Mesenchymal stem cell (in vitro differentiated cells and primary cell): ENCODE results near the gene ZFX. TPM values are rescaled to one million over a fixed set of nuclear protein-coding genes. Genes with fewer than 3 reads are reported as not detected.

Experiments
- DNase-seq: peaks from one replicate; pipeline ENCODE4 v3.0.0-alpha.2; 2013
- H2AFZ ChIP-seq: one replicate; pipeline ENCODE4 v1.6.1; 2013; ENCODE audit warnings: low read depth, mild to moderate bottlenecking, control low read depth, inconsistent platforms, low read length, moderate library complexity
- H2AK5ac ChIP-seq: 2 replicates; pipeline ENCODE4 v1.6.1; 2013; ENCODE audit warnings: low read length, moderate library complexity, mild to moderate bottlenecking, inconsistent platforms; ENCODE audit not compliant: severe bottlenecking
- H2BK120ac ChIP-seq: one replicate; pipeline ENCODE4 v1.6.1; 2013; ENCODE audit warnings: low read depth, mild to moderate bottlenecking, inconsistent platforms, low read length, moderate library complexity
- H2BK12ac ChIP-seq, 2 experiments: one replicate each; pipeline ENCODE4 v1.6.1; 2013; ENCODE audit warnings: inconsistent platforms in 2 of 2, low read length in 2 of 2, mild to moderate bottlenecking in 2 of 2, moderate library complexity in 2 of 2, control low read depth in 1 of 2
- H2BK15ac ChIP-seq: one replicate; pipeline ENCODE4 v1.6.1; 2013; ENCODE audit warnings: mild to moderate bottlenecking, low read depth, inconsistent platforms; ENCODE audit not compliant: poor library complexity, severe bottlenecking
- H2BK5ac ChIP-seq: 2 replicates; pipeline ENCODE4 v1.6.1; 2013; ENCODE audit warnings: low read depth, mild to moderate bottlenecking, low read length, control low read depth, inconsistent platforms; ENCODE audit not compliant: poor library complexity, severe bottlenecking
- H3K14ac ChIP-seq, 2 experiments: one replicate each; pipeline ENCODE4 v1.6.1; 2013; ENCODE audit warnings: inconsistent platforms in 2 of 2, low read length in 2 of 2, control low read depth in 1 of 2, mild to moderate bottlenecking in 1 of 2, moderate library complexity in 1 of 2
- H3K18ac ChIP-seq, 2 experiments: one replicate each; pipeline ENCODE4 v1.6.1; 2013; ENCODE audit warnings: inconsistent platforms in 2 of 2, low read length in 2 of 2, control low read depth in 1 of 2, low read depth in 1 of 2, mild to moderate bottlenecking in 1 of 2
- H3K23ac ChIP-seq, 2 experiments: one replicate each; pipeline ENCODE4 v1.6.1; 2013; ENCODE audit warnings: inconsistent platforms in 2 of 2, low read length in 2 of 2, mild to moderate bottlenecking in 2 of 2, moderate library complexity in 2 of 2, control low read depth in 1 of 2
- H3K27ac ChIP-seq: 2 replicates; pipeline ENCODE4 v1.5.1; 2013; ENCODE audit warnings: mild to moderate bottlenecking, moderate library complexity, low read length, control low read depth, inconsistent platforms; ENCODE audit not compliant: poor library complexity, severe bottlenecking
- H3K27me3 ChIP-seq, 2 experiments: 2 replicates each; pipeline versions ENCODE4 v1.6.1 to v1.7.0; 2013; ENCODE audit warnings: low read length in 2 of 2, mild to moderate bottlenecking in 2 of 2, moderate library complexity in 2 of 2, control low read depth in 1 of 2, inconsistent platforms in 1 of 2; ENCODE audit not compliant: control insufficient read depth in 1 of 2, insufficient read depth in 1 of 2
- H3K36me3 ChIP-seq, 2 experiments: 2 replicates each; pipeline versions ENCODE4 v1.6.1 to v1.7.0; 2013; ENCODE audit warnings: low read length in 2 of 2, control low read depth in 1 of 2, inconsistent platforms in 1 of 2, low read depth in 1 of 2, mild to moderate bottlenecking in 1 of 2; ENCODE audit not compliant: insufficient read depth in 2 of 2, control insufficient read depth in 1 of 2
- H3K4ac ChIP-seq, 2 experiments: one replicate each; pipeline ENCODE4 v1.6.1; 2013; ENCODE audit warnings: inconsistent platforms in 2 of 2, low read length in 2 of 2, mild to moderate bottlenecking in 2 of 2, moderate library complexity in 2 of 2, control low read depth in 1 of 2, low read depth in 1 of 2
- H3K4me1 ChIP-seq: 2 replicates; pipeline ENCODE4 v1.6.1; 2013; ENCODE audit warnings: low read depth, low read length, control low read depth; ENCODE audit not compliant: control insufficient read depth, insufficient read depth
- H3K4me2 ChIP-seq: 2 replicates; pipeline ENCODE4 v1.6.1; 2013; ENCODE audit warnings: low read length, mild to moderate bottlenecking, inconsistent platforms; ENCODE audit not compliant: poor library complexity, severe bottlenecking
- H3K4me3 ChIP-seq, 2 experiments: 2 replicates each; pipeline versions ENCODE4 v1.5.1 to v1.7.0; 2013; ENCODE audit warnings: low read length in 2 of 2, mild to moderate bottlenecking in 2 of 2, control low read depth in 1 of 2, low read depth in 1 of 2; ENCODE audit not compliant: insufficient read depth in 1 of 2
- H3K79me1 ChIP-seq: replicated peaks from 2 replicates; pipeline ENCODE4 v1.6.1; 2013; ENCODE audit warnings: mild to moderate bottlenecking, control low read depth, low read length, inconsistent platforms; ENCODE audit not compliant: poor library complexity, severe bottlenecking
- H3K9ac ChIP-seq: 2 replicates; pipeline ENCODE4 v1.7.0; 2013; ENCODE audit warnings: mild to moderate bottlenecking, low read length, moderate library complexity
- H3K9me3 ChIP-seq: 2 replicates; pipeline ENCODE4 v1.7.0; 2013; ENCODE audit warnings: mild to moderate bottlenecking, low read length; ENCODE audit not compliant: control insufficient read depth
- H4K8ac ChIP-seq: one replicate; pipeline ENCODE4 v1.6.1; 2013; ENCODE audit warnings: inconsistent platforms, mild to moderate bottlenecking, low read length, moderate library complexity
- H4K91ac ChIP-seq: one replicate; pipeline ENCODE4 v1.6.1; 2013; ENCODE audit warnings: mild to moderate bottlenecking, low read length, inconsistent platforms
- WGBS: methylation state at CpG from one replicate; pipeline ENCODE4 v1.1.7; 2013; ENCODE audit warnings: mixed read lengths; 5-methylcytosine and 5-hydroxymethylcytosine counted together
- small RNA-seq: library from polyadenylated mRNA; stranded (forward); fragments of <200 nt; extraction: miRNeasy Mini kit (QIAGEN cat#:217004); gene quantifications from one replicate; pipeline ENCODE3, GENCODE V24; 2013; ENCODE audit warnings: low read depth

The ZFX gene

GRCh38 chrX:24262309-24262708, 112.8 kb downstream of the ZFX start:
- H2BK15ac ChIP-seq, result no peak overlapping the region
- no peak overlapping the region for H3K27ac ChIP-seq
- DNase-seq, result no peak
- no peak overlapping the region for H4K91ac ChIP-seq
- no peak overlapping the region for H3K18ac ChIP-seq
- WGBS, result 99% methylated on average over 3 of the region's 3 CpGs
- no peak overlapping the region for H2BK5ac ChIP-seq
- H3K4me2 ChIP-seq, result no peak overlapping the region
- no peak overlapping the region for H3K9ac ChIP-seq
- no peak overlapping the region for H3K4me3 ChIP-seq
- no peaks in the 10 kb centered on the region for H3K9me3 ChIP-seq
- no peak overlapping the region for H3K23ac ChIP-seq
- H4K8ac ChIP-seq, result no peak overlapping the region
- no peak overlapping the region for H2BK120ac ChIP-seq
- H2AK5ac ChIP-seq, result no peak overlapping the region
- no peak overlapping the region for H3K4ac ChIP-seq
- H3K4me1 ChIP-seq, result no peaks in the 10 kb centered on the region
- H3K79me1 ChIP-seq, result no peaks in the 10 kb centered on the region
- H3K27me3 ChIP-seq, result peaks cover 0 to 26% of the 10 kb centered on the region in 2 experiments
- H3K14ac ChIP-seq, result no peak overlapping the region
- H2AFZ ChIP-seq, result no peak overlapping the region
- no peaks in the 10 kb centered on the region for H3K36me3 ChIP-seq
- H2BK12ac ChIP-seq, result no peak overlapping the region

GRCh38 chrX:24264383-24264782, 114.9 kb downstream of the ZFX start:
- no peak overlapping the region for H2AK5ac ChIP-seq
- no peak overlapping the region for H3K9ac ChIP-seq
- no peak overlapping the region for H4K8ac ChIP-seq
- H3K14ac ChIP-seq, result no peak overlapping the region
- H3K36me3 ChIP-seq, result no peaks in the 10 kb centered on the region
- WGBS, result 59% methylated on average over 5 of the region's 6 CpGs
- H3K27ac ChIP-seq, result no peak overlapping the region
- no peak overlapping the region for H3K4me3 ChIP-seq
- no peak overlapping the region for H3K4ac ChIP-seq
- H3K9me3 ChIP-seq, result no peaks in the 10 kb centered on the region
- peaks cover 0 to 26% of the 10 kb centered on the region in 2 experiments for H3K27me3 ChIP-seq
- no peak overlapping the region for H3K23ac ChIP-seq
- no peak overlapping the region for H2BK12ac ChIP-seq
- H2BK15ac ChIP-seq, result no peak overlapping the region
- DNase-seq, result peak; percentile 22
- no peak overlapping the region for H3K4me2 ChIP-seq
- no peak overlapping the region for H2AFZ ChIP-seq
- H3K79me1 ChIP-seq, result no peaks in the 10 kb centered on the region
- H4K91ac ChIP-seq, result no peak overlapping the region
- H3K4me1 ChIP-seq, result no peaks in the 10 kb centered on the region
- no peak overlapping the region for H2BK120ac ChIP-seq
- H3K18ac ChIP-seq, result no peak overlapping the region
- H2BK5ac ChIP-seq, result no peak overlapping the region

Small RNA genes lying within 50 kb of the gene (small RNA-seq; reads per million reads assigned to genes)
- not detected for gene RF00263
